ENCODE data around the gene ADAM22. TPM values are rescaled to one million over a fixed set of nuclear protein-coding genes. Genes with fewer than 3 reads are reported as not detected.

The ADAM22 gene
- total and polyA plus RNA-seq, 7 donors: 0.09 to 7.0 (median 0.42) TPM

- no peak for ATAC-seq
- TF ChIP-seq CTCF (IDR thresholded peaks at IDR 0.05): no peak
- no peaks in the 10 kb centered on the region for H3K27me3 ChIP-seq (ENCODE audit: insufficient read depth in 3 of 3, low read length in 2 of 3)
- no peak for DNase-seq
- 94 to 95% (median 94%) methylated on average over 4 of the region's 4 CpGs for whole genome bisulfite sequencing, 3 donors
- intact Hi-C loops (cut with DNase I): no loop called here
- H3K27ac ChIP-seq: no peak overlapping the region
- no peaks in the 10 kb centered on the region for H3K9me3 ChIP-seq
- H3K36me3 ChIP-seq (ENCODE audit: insufficient read depth in 1 of 2, low read depth in 1 of 2): peaks cover 4 to 60% of the 10 kb centered on the region in 2 donors
- no peaks in the 10 kb centered on the region for H3K4me1 ChIP-seq
- no peak overlapping the region for H3K4me3 ChIP-seq
These were observed 269.4 kb downstream of the ADAM22 start for GRCh38 chr7:88203401-88203800.

- Histone ChIP-seq H3K27me3 (ENCODE audit: insufficient read depth in 3 of 3, low read length in 2 of 3) (no peaks in the 10 kb centered on the region), H3K4me3 (no peak overlapping the region), H3K9me3 (no peaks in the 10 kb centered on the region), H3K27ac (no peak overlapping the region), H3K36me3 (ENCODE audit: insufficient read depth in 1 of 2, low read depth in 1 of 2) (peaks cover 4 to 73% of the 10 kb centered on the region in 2 donors), H3K4me1 (no peaks in the 10 kb centered on the region)
- no peak for ATAC-seq
- intact Hi-C loops (cut with DNase I): no loop called here
- 92 to 96% (median 95%) methylated on average over 3 of the region's 3 CpGs for WGBS, 3 donors
- DNase-seq: no peak
- TF ChIP-seq CTCF (IDR thresholded peaks at IDR 0.05): no peak
These were observed 270.6 kb downstream of the ADAM22 start for GRCh38 chr7:88204525-88205110.

GRCh38 chr7:88205179-88205578 is 271.1 kb downstream of the ADAM22 start:
- no peak for TF ChIP-seq CTCF (IDR thresholded peaks at IDR 0.05)
- intact Hi-C loops (cut with DNase I): no loop called here
- ATAC-seq (no peak), DNase-seq (no peak)
- Histone ChIP-seq H3K4me1 (no peaks in the 10 kb centered on the region), H3K27me3 (ENCODE audit: insufficient read depth in 3 of 3, low read length in 2 of 3) (no peaks in the 10 kb centered on the region), H3K4me3 (no peak overlapping the region), H3K27ac (no peak overlapping the region), H3K9me3 (no peaks in the 10 kb centered on the region), H3K36me3 (ENCODE audit: insufficient read depth in 1 of 2, low read depth in 1 of 2) (peaks cover 4 to 78% of the 10 kb centered on the region in 2 donors)

GRCh38 chr7:88206254-88206653 is 272.2 kb downstream of the ADAM22 start:
- no peaks in the 10 kb centered on the region for H3K9me3 ChIP-seq
- no peak overlapping the region for H3K4me3 ChIP-seq
- H3K36me3 ChIP-seq (ENCODE audit: insufficient read depth in 1 of 2, low read depth in 1 of 2): peaks cover 4 to 89% of the 10 kb centered on the region in 2 donors
- 76 to 91% (median 79%) methylated on average over 4 of the region's 4 CpGs for WGBS, 3 donors
- no peak overlapping the region for H3K27ac ChIP-seq
- ATAC-seq (no peak), DNase-seq (no peak)
- no peaks in the 10 kb centered on the region for H3K27me3 ChIP-seq (ENCODE audit: insufficient read depth in 3 of 3, low read length in 2 of 3)
- no peak for TF ChIP-seq CTCF (IDR thresholded peaks at IDR 0.05)
- intact Hi-C loops (cut with DNase I): no loop called here
- H3K4me1 ChIP-seq: no peaks in the 10 kb centered on the region

- WGBS, 3 donors: 94 to 98% (median 97%) methylated on average over 3 of the region's 3 CpGs
- Histone ChIP-seq H3K27ac (no peak overlapping the region), H3K9me3 (no peaks in the 10 kb centered on the region), H3K36me3 (ENCODE audit: insufficient read depth in 1 of 2, low read depth in 1 of 2) (peaks cover 4 to 100% of the 10 kb centered on the region in 2 donors), H3K4me3 (no peak overlapping the region), H3K4me1 (no peaks in the 10 kb centered on the region), H3K27me3 (ENCODE audit: insufficient read depth in 3 of 3, low read length in 2 of 3) (no peaks in the 10 kb centered on the region)
- no peak for ATAC-seq
- intact Hi-C loops (cut with DNase I): no loop called here
- no peak for TF ChIP-seq CTCF (IDR thresholded peaks at IDR 0.05)
- no peak for DNase-seq
These were observed 274.5 kb downstream of the ADAM22 start for GRCh38 chr7:88208521-88208920.

Measured in psoas muscle (tissue), 8 donors.